DOHH2 (cell line): ENCODE results near the gene KHDRBS2.

Experiments used
- CTCF ChIP-seq: fragments of 200-600 bp; sonication (generic); IDR thresholded peaks from one replicate; pipeline ENCODE4 v1.5.1; 2014; ENCODE audit warnings: antibody characterized with exemption, mild to moderate bottlenecking, low read depth, low read length; ENCODE audit not compliant: poor library complexity, severe bottlenecking
- EZH2phosphoT487 ChIP-seq: fragments of 200-600 bp; sonication (generic); IDR thresholded peaks from 2 replicates; pipeline ENCODE4 v1.6.1; 2017; ENCODE audit warnings: borderline replicate concordance, mild to moderate bottlenecking, antibody characterized with exemption, low read length, moderate library complexity, mixed read lengths

- TF ChIP-seq CTCF (no peak), EZH2phosphoT487 (no peak)
These were observed 417.4 kb downstream of the KHDRBS2 start for GRCh38 chr6:61868507-61869080.
